HepG2 (cell line): ENCODE results near the gene ACTN1. TPM values are rescaled to one million over a fixed set of nuclear protein-coding genes. Genes with fewer than 3 reads are reported as not detected.

Source experiments
- AHR ChIP-seq: IDR thresholded peaks from 2 replicates; pipeline ENCODE4 v1.6.1; 2018; ENCODE audit warnings: missing genetic modification reagents, missing compliant biosample characterization
- ARNTL ChIP-seq: sonication (generic); formaldehyde crosslinking; IDR thresholded peaks from 2 replicates; pipeline ENCODE4 v1.4.0; 2020; ENCODE audit warnings: mild to moderate bottlenecking, missing genetic modification reagents
- ASH2L ChIP-seq: fragments of 300-600, 200-600 bp; sonication (generic); IDR thresholded peaks from 2 replicates; pipeline ENCODE4 v1.7.0; 2017; ENCODE audit warnings: low read depth, mild to moderate bottlenecking, moderate library complexity, mixed read lengths, low read length; ENCODE audit not compliant: insufficient read length
- BCL3 ChIP-seq: sonication (generic); formaldehyde crosslinking; IDR thresholded peaks from 2 replicates; pipeline ENCODE4 v1.5.1; 2020; ENCODE audit warnings: mild to moderate bottlenecking, missing genetic modification reagents, moderate library complexity
- BRD4 ChIP-seq: sonication (generic); formaldehyde crosslinking; IDR thresholded peaks from 2 replicates; pipeline ENCODE4 v1.4.0; 2020; ENCODE audit warnings: missing genetic modification reagents
- CENPT ChIP-seq: sonication (generic); formaldehyde crosslinking; IDR thresholded peaks from 2 replicates; pipeline ENCODE4 v1.8.0; 2022; ENCODE audit warnings: low read depth, mild to moderate bottlenecking, moderate library complexity, missing genetic modification reagents
- ELF3 ChIP-seq: IDR thresholded peaks from 2 replicates; pipeline ENCODE4 v1.6.1; 2016; ENCODE audit warnings: missing genetic modification reagents, missing compliant biosample characterization
- GATAD2A ChIP-seq: IDR thresholded peaks from 2 replicates; pipeline ENCODE4 v1.6.1; 2016
- HINFP ChIP-seq: sonication (generic); formaldehyde crosslinking; IDR thresholded peaks from 2 replicates; pipeline ENCODE4 v1.4.0; 2020; ENCODE audit warnings: low read depth, mild to moderate bottlenecking, missing genetic modification reagents
- HNF4A ChIP-seq: sonication (generic); formaldehyde crosslinking; IDR thresholded peaks from 2 replicates; pipeline ENCODE4 v1.4.0; 2020; ENCODE audit warnings: missing genetic modification reagents
- MEIS2 ChIP-seq: sonication (generic); formaldehyde crosslinking; IDR thresholded peaks from 2 replicates; pipeline ENCODE4 v1.9.0; 2021; ENCODE audit warnings: mild to moderate bottlenecking, missing genetic modification reagents
- MIER2 ChIP-seq: IDR thresholded peaks from 2 replicates; pipeline ENCODE4 v1.6.1; 2016; ENCODE audit warnings: missing biosample characterization, missing genetic modification reagents
- POLR2A ChIP-seq, 2 experiments: IDR thresholded peaks; 2 replicates each; pipeline ENCODE4 v1.6.1; 2011; ENCODE audit warnings: low read depth in 2 of 2, low read length in 2 of 2, mild to moderate bottlenecking in 1 of 2, moderate library complexity in 1 of 2; ENCODE audit not compliant: insufficient read depth in 1 of 2
- SAP130 ChIP-seq: IDR thresholded peaks from 2 replicates; pipeline ENCODE4 v1.6.1; 2016; ENCODE audit warnings: low read depth
- SMYD3 ChIP-seq: sonication (generic); formaldehyde crosslinking; IDR thresholded peaks from 2 replicates; pipeline ENCODE4 v1.8.1; 2023; ENCODE audit warnings: mild to moderate bottlenecking, missing genetic modification reagents
- SP5 ChIP-seq: IDR thresholded peaks from 2 replicates; pipeline ENCODE4 v1.6.1; 2016; ENCODE audit warnings: low read depth, borderline replicate concordance
- SYNCRIP ChIP-seq: fragments of 200-400 bp; formaldehyde crosslinking; IDR thresholded peaks from 2 replicates; pipeline ENCODE4 v1.6.1; 2018; ENCODE audit warnings: mild to moderate bottlenecking, low read depth, low read length; ENCODE audit not compliant: insufficient read depth
- TCF7L2 ChIP-seq: IDR thresholded peaks from 2 replicates; pipeline ENCODE4 v1.6.1; 2011; ENCODE audit warnings: mild to moderate bottlenecking, low read depth, low read length, moderate library complexity
- TEAD2 ChIP-seq: sonication (generic); formaldehyde crosslinking; IDR thresholded peaks from 2 replicates; pipeline ENCODE4 v1.9.0; 2021; ENCODE audit warnings: missing genetic modification reagents
- THAP11 ChIP-seq: IDR thresholded peaks from 2 replicates; pipeline ENCODE4 v1.6.1; 2016; ENCODE audit warnings: missing biosample characterization, missing genetic modification reagents
- ZNF10 ChIP-seq: sonication (generic); formaldehyde crosslinking; IDR thresholded peaks from 2 replicates; pipeline ENCODE4 v1.4.0; 2020; ENCODE audit warnings: mild to moderate bottlenecking, low read depth, missing genetic modification reagents, borderline replicate concordance
- ZNF20 ChIP-seq: sonication (generic); formaldehyde crosslinking; IDR thresholded peaks from 2 replicates; pipeline ENCODE4 v1.4.0; 2020; ENCODE audit warnings: mild to moderate bottlenecking, moderate library complexity, missing genetic modification reagents
- ZNF343 ChIP-seq: sonication (generic); formaldehyde crosslinking; IDR thresholded peaks from 2 replicates; pipeline ENCODE4 v1.4.0; 2020; ENCODE audit warnings: mild to moderate bottlenecking, missing genetic modification reagents
- ZNF556 ChIP-seq: sonication (generic); formaldehyde crosslinking; IDR thresholded peaks from 2 replicates; pipeline ENCODE4 v1.4.0; 2020; ENCODE audit warnings: mild to moderate bottlenecking, missing genetic modification reagents, borderline replicate concordance
- ZNF883 ChIP-seq: sonication (generic); formaldehyde crosslinking; IDR thresholded peaks from 2 replicates; pipeline ENCODE4 v1.5.1; 2020; ENCODE audit warnings: mild to moderate bottlenecking, missing genetic modification reagents; ENCODE audit errors: not compliant biosample characterization
- polyA plus RNA-seq, 8 experiments: library from polyadenylated mRNA; depleted of rRNA in 3 of 8; stranded (reverse) in 7 of 8; unstranded in 1 of 8; fragments of >200 nt; fragmentation: Illumina TruSeq in 4 of 8; extraction: Trizol in 4 of 8; gene quantifications; 2 replicates each; pipeline versions ENCODE4 v1.2.1 to v1.2.3, GENCODE V29; 2011 to 2016; ENCODE audit warnings: low read depth in 4 of 8, missing spikeins in 1 of 8, mixed read lengths in 1 of 8; ENCODE audit not compliant: insufficient read depth in 1 of 8
- total RNA-seq, 5 experiments: library from RNA; depleted of rRNA; stranded (reverse); fragments of >200 nt; fragmentation: Illumina TruSeq; extraction: Trizol; gene quantifications; 2 replicates each; pipeline ENCODE4 v1.2.3, GENCODE V29; 2016; ENCODE audit warnings: low read depth in 1 of 5
- TF ChIP-seq, protein P1 (sequence below): sonication (generic); formaldehyde crosslinking; IDR thresholded peaks from 2 replicates; pipeline ENCODE4 v1.4.0; 2020; ENCODE audit warnings: missing genetic modification reagents, borderline replicate concordance
- TF ChIP-seq, protein P2 (sequence below): sonication (generic); formaldehyde crosslinking; IDR thresholded peaks from 2 replicates; pipeline ENCODE4 v1.5.0; 2020; ENCODE audit warnings: mild to moderate bottlenecking, low read depth, missing genetic modification reagents, borderline replicate concordance

ACTN1 gene
- total and polyA plus RNA-seq, 2 of the 13 experiments (the other 11 are each of a cell fraction or from before 2014, with no cell fraction given): 58.6 to 162 TPM

DNA sequence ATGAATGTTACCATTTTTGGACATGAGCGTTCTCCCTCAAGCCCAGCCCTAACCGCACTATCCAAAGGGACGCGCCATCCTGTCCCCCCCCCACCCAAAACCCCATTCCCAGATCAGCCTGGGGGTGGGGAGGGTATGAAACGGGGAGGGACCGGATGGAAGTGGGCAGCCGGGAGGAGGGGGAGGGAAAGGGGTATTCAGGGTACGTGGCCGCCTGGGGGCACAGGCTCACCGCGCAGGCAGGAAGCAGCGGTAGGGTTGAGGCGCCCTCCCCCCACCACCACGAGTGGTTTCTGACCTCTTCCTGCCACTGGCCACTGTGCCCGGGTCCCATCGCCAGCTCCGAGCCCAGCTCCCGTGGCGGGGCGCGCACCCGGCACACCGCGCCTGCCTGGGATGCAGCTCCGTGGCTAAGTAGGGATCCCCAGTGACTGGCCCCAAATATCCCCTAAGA, 1.4 kb downstream of the ACTN1 start (continued):
- TF ChIP-seq, protein P1, sequence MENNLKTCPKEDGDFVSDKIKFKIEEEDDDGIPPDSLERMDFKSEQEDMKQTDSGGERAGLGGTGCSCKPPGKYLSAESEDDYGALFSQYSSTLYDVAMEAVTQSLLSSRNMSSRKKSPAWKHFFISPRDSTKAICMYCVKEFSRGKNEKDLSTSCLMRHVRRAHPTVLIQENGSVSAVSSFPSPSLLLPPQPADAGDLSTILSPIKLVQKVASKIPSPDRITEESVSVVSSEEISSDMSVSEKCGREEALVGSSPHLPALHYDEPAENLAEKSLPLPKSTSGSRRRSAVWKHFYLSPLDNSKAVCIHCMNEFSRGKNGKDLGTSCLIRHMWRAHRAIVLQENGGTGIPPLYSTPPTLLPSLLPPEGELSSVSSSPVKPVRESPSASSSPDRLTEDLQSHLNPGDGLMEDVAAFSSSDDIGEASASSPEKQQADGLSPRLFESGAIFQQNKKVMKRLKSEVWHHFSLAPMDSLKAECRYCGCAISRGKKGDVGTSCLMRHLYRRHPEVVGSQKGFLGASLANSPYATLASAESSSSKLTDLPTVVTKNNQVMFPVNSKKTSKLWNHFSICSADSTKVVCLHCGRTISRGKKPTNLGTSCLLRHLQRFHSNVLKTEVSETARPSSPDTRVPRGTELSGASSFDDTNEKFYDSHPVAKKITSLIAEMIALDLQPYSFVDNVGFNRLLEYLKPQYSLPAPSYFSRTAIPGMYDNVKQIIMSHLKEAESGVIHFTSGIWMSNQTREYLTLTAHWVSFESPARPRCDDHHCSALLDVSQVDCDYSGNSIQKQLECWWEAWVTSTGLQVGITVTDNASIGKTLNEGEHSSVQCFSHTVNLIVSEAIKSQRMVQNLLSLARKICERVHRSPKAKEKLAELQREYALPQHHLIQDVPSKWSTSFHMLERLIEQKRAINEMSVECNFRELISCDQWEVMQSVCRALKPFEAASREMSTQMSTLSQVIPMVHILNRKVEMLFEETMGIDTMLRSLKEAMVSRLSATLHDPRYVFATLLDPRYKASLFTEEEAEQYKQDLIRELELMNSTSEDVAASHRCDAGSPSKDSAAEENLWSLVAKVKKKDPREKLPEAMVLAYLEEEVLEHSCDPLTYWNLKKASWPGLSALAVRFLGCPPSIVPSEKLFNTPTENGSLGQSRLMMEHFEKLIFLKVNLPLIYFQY (CRISPR knock-in tag): no peak; the same call in 1 of the 2 replicates
- TF ChIP-seq TEAD2 (CRISPR knock-in tag) (no peak), ARNTL (CRISPR knock-in tag) (no peak; the same call in 1 of the 2 replicates), ELF3 (CRISPR knock-in tag) (peak; percentile 55; the same call in 1 of the 2 replicates), SP5 (CRISPR knock-in tag) (peak; percentile 56; the same call in 1 of the 2 replicates), HINFP (CRISPR knock-in tag) (no peak), ZNF20 (no peak), THAP11 (0 out of 2 replicates have a peak, but pooled peaks have one; percentile 35), ZNF883 (CRISPR knock-in tag) (no peak), BRD4 (CRISPR knock-in tag) (peak; percentile 29; the same call in 1 of the 2 replicates), POLR2A (IDR thresholded peaks at IDR 0.05; ENCODE audit: insufficient read depth in 1 of 2, low read depth in 2 of 2, low read length in 2 of 2) (peak; percentile 78 to 89; a peak in 3 of 4 replicates), TCF7L2 (no peak), AHR (no peak), SAP130 (peak; percentile 46), HNF4A (CRISPR knock-in tag) (no peak), ZNF343 (no peak), MEIS2 (CRISPR knock-in tag) (no peak), ZNF10 (no peak), SYNCRIP (no peak), CENPT (CRISPR knock-in tag) (no peak), BCL3 (CRISPR knock-in tag) (no peak), ASH2L (peak; percentile 28), MIER2 (CRISPR knock-in tag) (no peak), ZNF556 (0 out of 2 replicates have a peak, but pooled peaks have one; percentile 33), SMYD3 (no peak), GATAD2A (CRISPR knock-in tag) (no peak)
- TF ChIP-seq, protein P2, sequence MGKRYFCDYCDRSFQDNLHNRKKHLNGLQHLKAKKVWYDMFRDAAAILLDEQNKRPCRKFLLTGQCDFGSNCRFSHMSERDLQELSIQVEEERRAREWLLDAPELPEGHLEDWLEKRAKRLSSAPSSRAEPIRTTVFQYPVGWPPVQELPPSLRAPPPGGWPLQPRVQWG: no peak
